A549 (cell line): ENCODE results near the gene STOX1.

ENCODE experiments used
- CTCF ChIP-seq: fragments of >200 bp; sonication (Bioruptor Twin); formaldehyde crosslinking; IDR thresholded peaks from 3 replicates; pipeline ENCODE4 v1.5.1; 2016
- HES2 ChIP-seq: fragments of >200 bp; sonication (Bioruptor Twin); formaldehyde crosslinking; IDR thresholded peaks from 2 replicates; pipeline ENCODE4 v1.6.1; 2016
- HOXA7 ChIP-seq: fragments of 250-450 bp; sonication (Bioruptor Pico); IDR thresholded peaks from 2 replicates; pipeline ENCODE4 v1.5.0; 2020; ENCODE audit warnings: mild to moderate bottlenecking, moderate library complexity

DNA sequence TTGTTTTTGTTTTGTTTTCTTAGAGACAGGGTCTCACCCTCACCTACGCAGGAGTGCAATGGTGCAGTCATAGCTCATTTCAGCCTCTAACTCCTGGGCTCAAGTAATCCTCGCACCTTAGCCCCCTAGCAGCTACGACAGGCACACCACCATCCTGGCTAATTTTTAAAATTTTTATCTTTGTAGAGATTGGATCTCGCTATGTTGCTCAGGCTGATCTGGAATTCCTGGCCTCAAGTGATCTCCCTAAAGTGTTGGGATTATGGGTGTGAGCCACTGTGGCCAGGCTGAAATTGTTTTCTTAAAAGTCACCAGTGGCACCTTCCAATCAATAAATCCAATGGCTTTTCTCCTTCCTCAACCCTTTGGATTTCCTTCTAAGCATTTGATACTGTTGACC lies 52.9 kb downstream of the STOX1 start:
- TF ChIP-seq CTCF (no peak), HES2 (no peak), HOXA7 (CRISPR knock-in tag) (no peak)
